Bronchial epithelial cell (primary cell): Measurements from ENCODE around the gene NECAB3. TPM values are rescaled to one million over a fixed set of nuclear protein-coding genes. Genes with fewer than 3 reads are reported as not detected.

Experiments
- DNase-seq: peaks from one replicate; pipeline ENCODE4 v3.0.0-alpha.2; 2010; ENCODE audit warnings: low read depth
- FAIRE-seq: peaks from 2 replicates; lab custom pipeline; 2011; peaks lifted over from hg19 to GRCh38; lab: Jason Lieb, UNC
- H3K27me3 ChIP-seq: 2 replicates; pipeline ENCODE4 v1.5.1; 2011; ENCODE audit warnings: low read length; ENCODE audit not compliant: control insufficient read depth, insufficient read depth
- H3K36me3 ChIP-seq: 2 replicates; pipeline ENCODE4 v1.5.1; 2011; ENCODE audit warnings: low read length; ENCODE audit not compliant: control insufficient read depth, insufficient read depth
- H3K4me3 ChIP-seq: 2 replicates; pipeline ENCODE4 v1.5.1; 2011; ENCODE audit warnings: mild to moderate bottlenecking, low read depth, low read length, control low read depth
- CTCF ChIP-seq: IDR thresholded peaks from 2 replicates; pipeline ENCODE4 v1.5.1; 2011; ENCODE audit warnings: mild to moderate bottlenecking, moderate library complexity, low read length, control low read depth, inconsistent platforms; ENCODE audit not compliant: insufficient read depth, severe bottlenecking
- total RNA-seq: library from RNA; depleted of rRNA; stranded (reverse); fragments of >200 nt; gene quantifications from 2 replicates; pipeline ENCODE4 v1.2.1, GENCODE V29; 2014

The NECAB3 gene
- total RNA-seq, 1 donor from 2014 or later, result 8.7 TPM

- Histone ChIP-seq H3K27me3 (no peaks in the 10 kb centered on the region), H3K4me3 (no peak overlapping the region), H3K36me3 (peaks cover 9% of the 10 kb centered on the region)
- DNase-seq (no peak), FAIRE-seq (no peak)
- TF ChIP-seq CTCF, result no peak
These were observed 62.2 kb downstream of the NECAB3 start for GRCh38 chr20:33612001-33612400.

- H3K27me3 ChIP-seq, result no peaks in the 10 kb centered on the region
- H3K36me3 ChIP-seq, result peaks cover 7% of the 10 kb centered on the region
- FAIRE-seq, result peak; percentile 85
- TF ChIP-seq CTCF, result no peak
- H3K4me3 ChIP-seq, result no peak overlapping the region
- DNase-seq, result no peak
These were observed 63.1 kb downstream of the NECAB3 start for GRCh38 chr20:33611106-33611505.

GRCh38 chr20:33609504-33609903 is 64.7 kb downstream of the NECAB3 start:
- H3K36me3 ChIP-seq, result peaks cover 7% of the 10 kb centered on the region
- no peak overlapping the region for H3K4me3 ChIP-seq
- no peaks in the 10 kb centered on the region for H3K27me3 ChIP-seq
- DNase-seq, result no peak
- FAIRE-seq, result no peak
- TF ChIP-seq CTCF, result no peak

Other genes with a start within 250 kb of the NECAB3 start
- gene SNTA1, start 230.7 kb downstream of the NECAB3 start, total RNA-seq, result 4.2 and 7.8 TPM in 2 replicates
- 4.0 and 5.3 TPM in 2 replicates for gene CBFA2T2, start 184.3 kb downstream of the NECAB3 start, total RNA-seq
- 0.13 TPM in 1 of 2 replicates, not detected in the other for gene C20orf144, start 12.1 kb downstream of the NECAB3 start, total RNA-seq
- gene ACTL10, start 7.5 kb downstream of the NECAB3 start, total RNA-seq, result 1.2 and 1.6 TPM in 2 replicates
- 0.26 and 0.64 TPM in 2 replicates for gene E2F1, start 12.0 kb upstream of the NECAB3 start, total RNA-seq
- gene PXMP4, start 45.9 kb upstream of the NECAB3 start, total RNA-seq, result 2.4 and 3.3 TPM in 2 replicates
- 0.53 and 0.64 TPM in 2 replicates for gene ZNF341, start 57.6 kb upstream of the NECAB3 start, total RNA-seq
- 30.5 and 48.5 TPM in 2 replicates for gene CHMP4B, start 136.9 kb upstream of the NECAB3 start, total RNA-seq